C4-2B (cell line): ENCODE measurements around the gene POLL.
"Not testable (repeated sequence)": the region's sequence is repeated elsewhere in the genome, so short reads cannot be mapped to it uniquely, and the experiment has no call there.

ENCODE experiments used
- H3K27ac ChIP-seq: fragments of 450-650 bp; 2 replicates; pipeline ENCODE4 v1.5.1; 2017
- ZFX ChIP-seq: fragments of 450-650 bp; IDR thresholded peaks from 2 replicates; pipeline ENCODE4 v1.6.1; 2017
- TF ChIP-seq, protein P1 (sequence below): fragments of 450-650 bp; conservative IDR thresholded peaks from 2 replicates; pipeline ENCODE4 v1.5.1; 2017; ENCODE audit warnings: mild to moderate bottlenecking

POLL gene

DNA sequence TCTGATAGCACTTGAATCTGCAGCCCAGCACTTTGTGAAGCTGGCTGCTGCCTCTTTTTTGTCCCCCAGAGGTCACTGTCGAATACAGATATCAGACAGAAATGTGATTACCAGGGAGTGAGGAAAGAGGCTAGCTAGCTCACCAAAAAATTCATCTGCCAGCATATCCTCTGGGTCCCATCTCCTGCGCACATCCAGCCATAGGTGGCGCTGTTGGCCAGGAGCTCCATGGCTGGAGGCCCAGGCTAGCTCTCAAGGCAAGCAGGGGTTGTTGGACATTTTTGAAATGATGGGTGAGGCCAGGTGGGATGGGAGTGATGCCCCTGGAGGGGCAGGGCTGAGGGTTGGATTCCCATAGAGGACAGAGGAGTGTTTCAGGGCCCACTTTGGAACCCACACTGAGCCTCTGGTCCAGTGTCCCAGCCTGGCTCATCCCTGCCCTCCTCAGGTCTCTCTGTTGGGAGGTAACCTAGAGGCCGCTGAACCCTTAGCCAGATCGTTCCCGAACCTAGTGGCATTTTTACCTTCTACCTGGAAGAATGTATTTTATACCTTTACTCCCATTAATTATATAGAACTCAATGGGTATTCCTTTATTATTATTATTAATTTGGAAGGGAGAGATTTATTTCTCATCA, 14.8 kb upstream of the POLL start:
- no peak overlapping the region for H3K27ac ChIP-seq
- TF ChIP-seq ZFX = no peak
- TF ChIP-seq, protein P1, sequence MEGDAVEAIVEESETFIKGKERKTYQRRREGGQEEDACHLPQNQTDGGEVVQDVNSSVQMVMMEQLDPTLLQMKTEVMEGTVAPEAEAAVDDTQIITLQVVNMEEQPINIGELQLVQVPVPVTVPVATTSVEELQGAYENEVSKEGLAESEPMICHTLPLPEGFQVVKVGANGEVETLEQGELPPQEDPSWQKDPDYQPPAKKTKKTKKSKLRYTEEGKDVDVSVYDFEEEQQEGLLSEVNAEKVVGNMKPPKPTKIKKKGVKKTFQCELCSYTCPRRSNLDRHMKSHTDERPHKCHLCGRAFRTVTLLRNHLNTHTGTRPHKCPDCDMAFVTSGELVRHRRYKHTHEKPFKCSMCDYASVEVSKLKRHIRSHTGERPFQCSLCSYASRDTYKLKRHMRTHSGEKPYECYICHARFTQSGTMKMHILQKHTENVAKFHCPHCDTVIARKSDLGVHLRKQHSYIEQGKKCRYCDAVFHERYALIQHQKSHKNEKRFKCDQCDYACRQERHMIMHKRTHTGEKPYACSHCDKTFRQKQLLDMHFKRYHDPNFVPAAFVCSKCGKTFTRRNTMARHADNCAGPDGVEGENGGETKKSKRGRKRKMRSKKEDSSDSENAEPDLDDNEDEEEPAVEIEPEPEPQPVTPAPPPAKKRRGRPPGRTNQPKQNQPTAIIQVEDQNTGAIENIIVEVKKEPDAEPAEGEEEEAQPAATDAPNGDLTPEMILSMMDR = peak; percentile 97

GRCh38 chr10:101601541-101601940, 13.5 kb upstream of the POLL start:
- no peak overlapping the region for H3K27ac ChIP-seq
- TF ChIP-seq ZFX = no peak
- TF ChIP-seq, protein P1 = no peak

DNA sequence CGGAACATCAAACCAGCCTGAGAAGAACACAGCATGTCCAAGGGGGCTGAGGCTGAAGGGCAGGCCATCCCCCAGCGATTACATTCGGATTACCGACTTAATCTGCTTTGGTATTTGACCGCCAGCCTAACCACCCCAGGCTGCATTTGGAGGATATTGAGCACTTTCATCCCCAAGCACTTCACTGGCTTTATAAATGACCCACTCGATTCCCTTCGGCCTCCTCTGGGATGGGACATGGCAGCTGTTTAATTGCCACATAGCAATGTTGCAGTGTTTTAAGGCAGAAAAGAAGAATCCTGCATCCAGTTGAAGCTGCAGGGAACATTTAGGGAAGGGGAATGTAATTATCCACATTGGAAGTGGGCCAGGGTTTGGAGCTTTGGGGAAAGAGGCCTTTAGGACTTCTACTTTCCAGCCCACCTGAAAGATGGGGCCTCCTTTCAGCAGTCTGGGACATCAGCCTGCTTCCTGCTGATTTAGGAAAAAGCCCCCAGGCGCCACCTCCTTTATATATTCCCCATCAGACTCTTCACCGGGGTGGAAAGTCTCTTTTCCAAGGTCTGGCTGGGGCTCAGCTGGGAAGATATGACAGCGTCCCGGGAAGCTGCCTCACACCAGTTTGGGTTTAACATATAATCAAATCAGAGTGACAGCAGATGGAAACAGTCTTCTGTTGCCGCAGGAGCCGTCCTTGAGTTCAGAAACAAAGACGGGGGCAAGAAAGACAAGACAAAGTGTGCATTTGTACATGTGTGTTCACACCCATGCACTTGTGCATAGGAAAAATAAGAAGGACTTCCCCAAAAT, 9.2 kb upstream of the POLL start:
- no peak for TF ChIP-seq ZFX
- TF ChIP-seq, protein P1 = no peak
- no peak overlapping the region for H3K27ac ChIP-seq

DNA sequence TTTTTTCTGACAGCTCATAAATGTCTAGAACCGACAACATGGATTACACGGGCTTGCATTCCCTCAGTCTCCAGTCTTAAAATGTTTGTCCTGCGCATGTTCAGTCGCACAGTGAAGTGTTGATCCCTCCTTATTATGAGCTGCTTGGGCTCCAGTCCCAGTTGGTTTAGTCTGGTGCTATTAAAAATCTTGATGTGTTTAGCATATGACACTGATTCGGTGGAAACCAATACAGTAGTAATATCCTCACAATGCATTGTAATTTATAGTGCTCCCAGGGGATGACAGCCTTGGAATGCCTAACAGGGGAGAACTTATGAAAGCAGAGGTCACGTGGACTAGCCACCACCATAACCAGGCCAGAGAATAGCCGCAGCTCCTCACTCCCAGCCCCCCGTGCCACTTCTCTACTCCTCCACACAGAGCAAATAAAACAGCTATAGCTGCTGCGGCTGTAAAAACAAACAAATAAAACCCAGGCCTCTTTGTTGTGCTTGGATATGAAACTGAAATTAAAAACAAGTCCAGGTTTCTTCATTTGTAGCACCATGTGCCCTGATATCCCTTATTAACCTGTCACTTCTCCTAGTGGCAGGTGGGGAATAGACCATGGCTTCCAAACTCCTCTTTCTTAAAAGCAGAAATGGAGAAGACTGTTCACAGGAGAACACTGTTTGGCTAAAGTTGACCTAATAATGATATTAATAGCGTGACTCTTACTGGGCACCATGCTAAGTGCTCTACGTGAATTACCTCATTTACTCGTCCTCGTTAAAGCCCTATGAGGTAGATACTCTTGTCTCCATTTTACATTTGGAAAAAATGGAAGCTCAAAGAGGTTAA, 7.8 kb upstream of the POLL start:
- TF ChIP-seq ZFX = no peak
- TF ChIP-seq, protein P1 = no peak
- H3K27ac ChIP-seq = peak overlapping the region; percentile 28; the same call in 1 of the 2 replicates

GRCh38 chr10:101593331-101593730, 5.3 kb upstream of the POLL start:
- not testable (repeated sequence) for H3K27ac ChIP-seq

DNA sequence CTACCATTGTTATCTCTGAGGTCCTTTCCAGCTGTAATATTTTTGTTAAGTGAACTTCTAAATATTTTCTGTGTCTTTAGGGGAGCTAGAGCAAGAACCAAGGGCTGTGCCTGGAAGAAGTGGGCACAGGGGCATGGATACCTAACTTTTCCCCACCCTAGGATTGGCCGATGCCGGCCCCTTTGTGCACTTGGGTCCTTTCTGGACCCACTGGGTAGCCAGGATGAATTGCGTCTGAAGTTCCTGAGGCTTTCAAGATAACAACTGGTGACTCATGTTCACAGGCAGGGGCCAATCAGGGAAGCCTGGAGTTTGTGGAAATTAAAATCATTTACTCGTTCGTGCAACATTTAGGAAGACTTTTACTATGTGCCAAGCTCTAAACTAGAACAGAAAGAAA, 822 bp upstream of the POLL start:
- H3K27ac ChIP-seq = peak overlapping the region; percentile 86; the same call in 1 of the 2 replicates
- TF ChIP-seq, protein P1 = no peak
- no peak for TF ChIP-seq ZFX

DNA sequence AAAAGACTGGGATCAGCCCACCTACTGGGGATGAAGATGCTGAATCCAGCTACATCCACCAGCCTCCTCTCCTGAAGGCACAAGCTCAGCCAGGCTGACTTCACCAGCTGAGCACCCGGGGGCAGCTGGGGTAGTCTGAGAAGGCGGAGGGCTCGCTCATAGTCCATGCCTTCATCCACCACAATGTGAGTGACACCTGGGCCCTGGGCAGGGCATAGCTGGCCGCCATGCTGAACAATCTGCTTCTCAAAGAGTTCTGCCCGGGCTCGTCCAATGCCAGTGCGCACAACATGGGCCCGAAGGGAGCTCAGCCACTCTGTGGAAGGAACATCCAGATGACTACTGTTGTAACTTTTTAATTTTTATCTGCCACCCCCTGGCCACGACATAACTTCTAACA, 2.2 kb downstream of the POLL start:
- H3K27ac ChIP-seq = no peak overlapping the region
- TF ChIP-seq, protein P1 = no peak
- no peak for TF ChIP-seq ZFX
